Adrenal gland (tissue), 5 donors: ENCODE results near the gene ZNF804A.

Experiments
- CTCF ChIP-seq, 6 experiments: fragments of 450-650 bp in 4 of 6; fragments of 200-600 bp in 2 of 6; sonication (generic) in 1 of 6; IDR thresholded peaks; 1 replicate in 5 of 6; 2 replicates in 1 of 6; pipeline versions ENCODE4 v1.5.1 to v1.8.0; 2016 to 2021; ENCODE audit warnings: antibody characterized with exemption in 6 of 6, mild to moderate bottlenecking in 2 of 6, moderate library complexity in 1 of 6
- POLR2A ChIP-seq, 2 donors: fragments of 450-650 bp; IDR thresholded peaks; one replicate each; pipeline ENCODE4 v1.6.1; 2017; ENCODE audit warnings: antibody characterized with exemption in 2 of 2, mild to moderate bottlenecking in 2 of 2, moderate library complexity in 1 of 2
- donor health status: DM: no; HTN: no; CAD: no.

- TF ChIP-seq CTCF (IDR thresholded peaks at IDR 0.05) (no peak), POLR2A (IDR thresholded peaks at IDR 0.05) (no peak)
Measured at GRCh38 chr2:184971546-184972068, 373.3 kb downstream of the ZNF804A start.
